K562 (cell line): ENCODE results near the gene YBEY. TPM values are rescaled to one million over a fixed set of nuclear protein-coding genes. Genes with fewer than 3 reads are reported as not detected.

ENCODE experiments used
- ATAC-seq: fragments of 200-7000 bp; cut with Tn5 transposase; 3 replicates; pipeline ENCODE4 v1.9.1; 2020; ENCODE audit warnings: moderate library complexity
- BruUV-seq: library from RNA; stranded (reverse); fragments of 400-500 nt; replicated peaks from 2 replicates; lab custom pipeline; 2021; lab: Mats Ljungman, UMichigan
- CTCF ChIA-PET: fragments of 300-600 bp; formaldehyde crosslinking; extraction: SDS; loops from one replicate; lab custom pipeline; 2021; ENCODE audit warnings: low intra/inter-chr PET ratio; lab: Yijun Ruan, JAX
- POLR2A ChIA-PET: fragments of 300-600, 350-650 bp; sonication (Branson Sonifier 250); formaldehyde crosslinking; extraction: SDS; loops from one replicate; lab custom pipeline; 2021; ENCODE audit warnings: antibody characterized with exemption, inconsistent platforms; lab: Yijun Ruan, JAX
- DNase-seq, 4 experiments: peaks; one replicate each; pipeline versions ENCODE4 v3.0.0 to v3.0.0-alpha.2; 2011 to 2018; ENCODE audit warnings: low spot score in 3 of 4, mixed read lengths in 3 of 4; ENCODE audit errors: extremely low read depth in 1 of 4
- FAIRE-seq: peaks from 2 replicates; lab custom pipeline; 2011; peaks lifted over from hg19 to GRCh38; lab: Jason Lieb, UNC
- H2AFZ ChIP-seq: 2 replicates; pipeline ENCODE4 v1.6.0; 2011; ENCODE audit warnings: low read depth, low read length, control low read depth, inconsistent platforms
- H3K27ac ChIP-seq: fragments of 200-600 bp; 3 replicates; pipeline ENCODE4 v1.8.0; 2011; ENCODE audit warnings: low read depth, mild to moderate bottlenecking, control low read depth, inconsistent platforms, low read length, moderate library complexity, mixed read lengths; ENCODE audit errors: extremely low read depth
- H3K27me3 ChIP-seq, 2 experiments: fragments of 300-600 bp in 1 of 2; 2 replicates in 1 of 2; 3 replicates in 1 of 2; pipeline versions ENCODE4 v1.6.0 to v1.8.0; 2011; ENCODE audit warnings: inconsistent platforms in 2 of 2, low read length in 2 of 2, mild to moderate bottlenecking in 1 of 2, mixed read lengths in 1 of 2, moderate library complexity in 1 of 2; ENCODE audit not compliant: control insufficient read depth in 2 of 2, insufficient read depth in 2 of 2
- H3K36me3 ChIP-seq: fragments of 300-600 bp; 3 replicates; pipeline ENCODE4 v1.8.0; 2011; ENCODE audit warnings: mild to moderate bottlenecking, low read length, inconsistent platforms; ENCODE audit not compliant: control insufficient read depth, insufficient read depth
- H3K4me1 ChIP-seq, 2 experiments: fragments of 200-600 bp in 1 of 2; replicated peaks in 1 of 2; 2 replicates in 1 of 2; 3 replicates in 1 of 2; pipeline versions ENCODE4 v1.5.1 to v1.8.0; 2011; ENCODE audit warnings: inconsistent platforms in 2 of 2, low read length in 2 of 2, mild to moderate bottlenecking in 1 of 2, mixed read lengths in 1 of 2, moderate library complexity in 1 of 2; ENCODE audit not compliant: control insufficient read depth in 2 of 2, insufficient read depth in 2 of 2
- H3K4me2 ChIP-seq: 2 replicates; pipeline ENCODE4 v1.6.1; 2011; ENCODE audit warnings: low read length, control low read depth, inconsistent platforms, mixed read lengths; ENCODE audit not compliant: insufficient read depth
- H3K4me3 ChIP-seq: fragments of 200-600 bp; sonication (generic), shearing (Covaris generic); 2 replicates; pipeline ENCODE4 v1.5.1; 2016; ENCODE audit warnings: control low read depth, inconsistent platforms
- H3K79me2 ChIP-seq: fragments of 200-600 bp; 3 replicates; pipeline ENCODE4 v1.8.0; 2011; ENCODE audit warnings: low read length, inconsistent platforms; ENCODE audit not compliant: control insufficient read depth, insufficient read depth
- H3K9ac ChIP-seq, 2 experiments: 2 replicates each; pipeline versions ENCODE4 v1.6.0 to v1.6.1; 2011; ENCODE audit warnings: low read depth in 2 of 2, low read length in 2 of 2, control low read depth in 1 of 2, inconsistent platforms in 1 of 2, mild to moderate bottlenecking in 1 of 2, mixed read lengths in 1 of 2; ENCODE audit not compliant: insufficient read depth in 1 of 2
- H3K9me1 ChIP-seq: one replicate; pipeline ENCODE4 v1.6.0; 2011; ENCODE audit warnings: inconsistent platforms, mild to moderate bottlenecking, low read length, moderate library complexity; ENCODE audit not compliant: control insufficient read depth, insufficient read depth
- H3K9me3 ChIP-seq: replicated peaks from 2 replicates; pipeline ENCODE4 v1.5.1; 2011; ENCODE audit warnings: low read depth, low read length, inconsistent platforms; ENCODE audit not compliant: control insufficient read depth, insufficient read depth
- H4K20me1 ChIP-seq: replicated peaks from 2 replicates; pipeline ENCODE4 v1.6.1; 2011; ENCODE audit warnings: low read length, inconsistent platforms, mixed read lengths; ENCODE audit not compliant: control insufficient read depth, insufficient read depth
- AFF1 ChIP-seq, 2 experiments: fragments of 450-650 bp; IDR thresholded peaks; 2 replicates each; pipeline ENCODE4 v1.6.1; 2018; ENCODE audit warnings: mild to moderate bottlenecking in 2 of 2, low read depth in 1 of 2; ENCODE audit not compliant: partially characterized antibody in 2 of 2
- ATF7 ChIP-seq: fragments of 450-650 bp; IDR thresholded peaks from 2 replicates; pipeline ENCODE4 v1.7.1; 2014; ENCODE audit warnings: mild to moderate bottlenecking, moderate library complexity
- DACH1 ChIP-seq: fragments of 450-650 bp; IDR thresholded peaks from 2 replicates; pipeline ENCODE4 v1.6.1; 2018; ENCODE audit not compliant: partially characterized antibody
- E2F1 ChIP-seq: sonication (generic); formaldehyde crosslinking; IDR thresholded peaks from 2 replicates; pipeline ENCODE4 v1.8.1; 2023; ENCODE audit warnings: mild to moderate bottlenecking, missing genetic modification reagents, moderate library complexity
- ELF1 ChIP-seq: fragments of 200-800 bp; sonication (Bioruptor generic); IDR thresholded peaks from 2 replicates; pipeline ENCODE4 v1.6.1; 2016; ENCODE audit warnings: missing genetic modification characterization, missing compliant biosample characterization
- KDM1A ChIP-seq, 2 experiments: fragments of 450-650 bp; IDR thresholded peaks; 2 replicates each; pipeline ENCODE4 v1.6.1; 2016; ENCODE audit warnings: mild to moderate bottlenecking in 2 of 2
- PML ChIP-seq: IDR thresholded peaks from 2 replicates; pipeline ENCODE4 v1.6.1; 2012; ENCODE audit warnings: low read length, inconsistent platforms
- PYGO2 ChIP-seq: fragments of 450-650 bp; IDR thresholded peaks from 2 replicates; pipeline ENCODE4 v1.6.1; 2016; ENCODE audit warnings: mild to moderate bottlenecking, missing genetic modification characterization, moderate library complexity, missing compliant biosample characterization
- TCF7 ChIP-seq: sonication (generic); IDR thresholded peaks from 2 replicates; pipeline ENCODE4 v1.6.1; 2016; ENCODE audit warnings: antibody characterized with exemption, borderline replicate concordance
- XRCC5 ChIP-seq: fragments of 200-400 bp; formaldehyde crosslinking; IDR thresholded peaks from 2 replicates; pipeline ENCODE4 v1.6.1; 2017; ENCODE audit warnings: low read depth, mild to moderate bottlenecking, low read length
- ZNF311 ChIP-seq: fragments of 250-450 bp; sonication (Bioruptor Pico); IDR thresholded peaks from 2 replicates; pipeline ENCODE4 v1.4.0; 2020; ENCODE audit warnings: mild to moderate bottlenecking, moderate library complexity
- ZNF639 ChIP-seq, 2 experiments: fragments of 200-800 bp in 1 of 2; sonication (Bioruptor generic) in 1 of 2; sonication (generic) in 1 of 2; formaldehyde crosslinking in 1 of 2; IDR thresholded peaks in 1 of 2; conservative IDR thresholded peaks in 1 of 2; 2 replicates each; pipeline versions ENCODE4 v1.5.0 to v1.6.1; 2016 to 2020; ENCODE audit warnings: missing compliant biosample characterization in 1 of 2, missing genetic modification characterization in 1 of 2, missing genetic modification reagents in 1 of 2
- ZSCAN32 ChIP-seq: fragments of 450-650 bp; formaldehyde crosslinking; IDR thresholded peaks from 2 replicates; pipeline ENCODE4 v1.4.0; 2020; ENCODE audit warnings: mild to moderate bottlenecking, moderate library complexity
- WGBS: fragments of 100-300 bp; shearing (Covaris generic); methylation state at CpG from one replicate; pipeline ENCODE4 v1.1.6; 2016; ENCODE audit warnings: low coverage, mixed read lengths; ENCODE audit not compliant: insufficient coverage; ENCODE audit errors: missing lambda C conversion rate; 5-methylcytosine and 5-hydroxymethylcytosine counted together
- in situ Hi-C: fragments of 300-500 bp; cut with MboI; formaldehyde crosslinking; loops from 4 replicates; pipeline ENCODE4 v1.15.0; 2018; ENCODE audit warnings: inconsistent platforms, mixed read lengths
- intact Hi-C: fragments of 100-400 bp; cut with micrococcal nuclease; formaldehyde crosslinking; loops from 2 replicates; pipeline ENCODE4 v1.14.2; 2022
- polyA plus RNA-seq, 8 experiments: library from polyadenylated mRNA; depleted of rRNA in 4 of 8; stranded (reverse) in 5 of 8; unstranded in 3 of 8; fragments of >200 nt; fragmentation: Nextera tagmentation in 2 of 8; fragmentation: Illumina TruSeq in 1 of 8; extraction: Ambion mirVana in 2 of 8; extraction: Trizol in 1 of 8; gene quantifications; 2 replicates each; pipeline versions ENCODE4 v1.2.1 to v1.2.3, GENCODE V29; 2011 to 2014; ENCODE audit warnings: inconsistent platforms in 1 of 8, missing spikeins in 1 of 8
- total RNA-seq, 7 experiments: library from RNA; depleted of rRNA in 6 of 7; stranded (reverse); fragments of >200 nt in 6 of 7; fragmentation: Illumina TruSeq in 2 of 7; extraction: Trizol in 2 of 7; gene quantifications; 2 replicates each; pipeline versions ENCODE4 v1.2.1 to v1.2.3, GENCODE V29; 2011 to 2021; ENCODE audit warnings: low replicate concordance in 1 of 7
- TF ChIP-seq, protein P1 (sequence below): fragments of 250-450 bp; sonication (Bioruptor Pico); IDR thresholded peaks from 2 replicates; pipeline ENCODE4 v1.4.0; 2020

The YBEY gene
- total and polyA plus RNA-seq, 9 of the 15 experiments (the other 6 are each of a cell fraction or from before 2014, with no cell fraction given): 6.4 to 28.0 (median 12.4) TPM

GRCh38 chr21:46320331-46320801, 34.2 kb downstream of the YBEY start:
- intact Hi-C loops: loop anchor here (1.0 kb wide), 1 partner anchor 26 kb away; no protein-coding TSS in a partner anchor
- TF ChIP-seq ZSCAN32 (CRISPR knock-in tag) (no peak), KDM1A (IDR thresholded peaks at IDR 0.05) (peak; percentile 92 to 94; a peak in 3 of 4 replicates), PYGO2 (tag) (peak; percentile 91), E2F1 (CRISPR knock-in tag) (no peak), DACH1 (peak; percentile 53), AFF1 (IDR thresholded peaks at IDR 0.05; ENCODE audit: low read depth in 1 of 2, partially characterized antibody in 2 of 2) (peak in 1 of 2 experiments; percentile 92), XRCC5 (no peak), PML (peak; percentile 99), ELF1 (tag) (no peak), ZNF639 (CRISPR knock-in tag; conservative IDR thresholded peaks at IDR 0.05 in 1 of 2, IDR thresholded peaks at IDR 0.05 in 1 of 2) (peak in 1 of 2 experiments; percentile 93; a peak in 2 of 4 replicates), ZNF311 (CRISPR knock-in tag) (peak; percentile 69; the same call in 1 of the 2 replicates), TCF7 (0 out of 2 replicates have a peak, but pooled peaks have one; percentile 38), ATF7 (peak; percentile 77)
- TF ChIP-seq, protein P1, sequence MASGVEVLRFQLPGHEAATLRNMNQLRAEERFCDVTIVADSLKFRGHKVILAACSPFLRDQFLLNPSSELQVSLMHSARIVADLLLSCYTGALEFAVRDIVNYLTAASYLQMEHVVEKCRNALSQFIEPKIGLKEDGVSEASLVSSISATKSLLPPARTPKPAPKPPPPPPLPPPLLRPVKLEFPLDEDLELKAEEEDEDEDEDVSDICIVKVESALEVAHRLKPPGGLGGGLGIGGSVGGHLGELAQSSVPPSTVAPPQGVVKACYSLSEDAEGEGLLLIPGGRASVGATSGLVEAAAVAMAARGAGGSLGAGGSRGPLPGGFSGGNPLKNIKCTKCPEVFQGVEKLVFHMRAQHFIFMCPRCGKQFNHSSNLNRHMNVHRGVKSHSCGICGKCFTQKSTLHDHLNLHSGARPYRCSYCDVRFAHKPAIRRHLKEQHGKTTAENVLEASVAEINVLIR (CRISPR knock-in tag): no peak

More at GRCh38 chr21:46320331-46320801, 34.2 kb downstream of the YBEY start:
- DNase-seq (peak; percentile 80 to 97 (median 88)), ATAC-seq (peak; percentile 46), FAIRE-seq (peak; percentile 96)
- H3K27me3 ChIP-seq: no peaks in the 10 kb centered on the region
- peaks cover 60% of the 10 kb centered on the region for H3K79me2 ChIP-seq
- no peaks in the 10 kb centered on the region for H3K9me3 ChIP-seq
- H3K9me1 ChIP-seq: no peaks in the 10 kb centered on the region
- no peak overlapping the region for H2AFZ ChIP-seq
- H3K4me2 ChIP-seq: peak overlapping the region; percentile 91
- whole genome bisulfite sequencing: 2% methylated on average over 4 of the region's 4 CpGs
- H4K20me1 ChIP-seq: peaks cover 26% of the 10 kb centered on the region
- peak overlapping the region; percentile 22; the same call in 1 of the 2 replicates for H3K4me3 ChIP-seq
- H3K4me1 ChIP-seq: peaks cover 27 to 68% of the 10 kb centered on the region in 2 experiments; a peak in 4 of 5 replicates
- peak overlapping the region; percentile 99 for H3K27ac ChIP-seq
- peaks cover 45% of the 10 kb centered on the region for H3K36me3 ChIP-seq
- H3K9ac ChIP-seq: peak overlapping the region in 1 of 2 experiments; percentile 99; a peak in 1 of 4 replicates
- BruUV-seq: no TSS peak
- POLR2A ChIA-PET: interaction anchor here (0.7 kb wide), 1 partner anchor 9 kb away, joined by 4 read pairs; no protein-coding TSS in a partner anchor
- in situ Hi-C loops: no loop called here
- CTCF ChIA-PET: no interaction called here
